ENCODE measurements around the gene XXYLT1. TPM values are rescaled to one million over a fixed set of nuclear protein-coding genes. Genes with fewer than 3 reads are reported as not detected.
"Not testable (repeated sequence)": the region's sequence is repeated elsewhere in the genome, so short reads cannot be mapped to it uniquely, and the experiment has no call there.

The XXYLT1 gene
- total RNA-seq, 2 donors from 2014 or later: 1.3 to 4.2 TPM

DNA sequence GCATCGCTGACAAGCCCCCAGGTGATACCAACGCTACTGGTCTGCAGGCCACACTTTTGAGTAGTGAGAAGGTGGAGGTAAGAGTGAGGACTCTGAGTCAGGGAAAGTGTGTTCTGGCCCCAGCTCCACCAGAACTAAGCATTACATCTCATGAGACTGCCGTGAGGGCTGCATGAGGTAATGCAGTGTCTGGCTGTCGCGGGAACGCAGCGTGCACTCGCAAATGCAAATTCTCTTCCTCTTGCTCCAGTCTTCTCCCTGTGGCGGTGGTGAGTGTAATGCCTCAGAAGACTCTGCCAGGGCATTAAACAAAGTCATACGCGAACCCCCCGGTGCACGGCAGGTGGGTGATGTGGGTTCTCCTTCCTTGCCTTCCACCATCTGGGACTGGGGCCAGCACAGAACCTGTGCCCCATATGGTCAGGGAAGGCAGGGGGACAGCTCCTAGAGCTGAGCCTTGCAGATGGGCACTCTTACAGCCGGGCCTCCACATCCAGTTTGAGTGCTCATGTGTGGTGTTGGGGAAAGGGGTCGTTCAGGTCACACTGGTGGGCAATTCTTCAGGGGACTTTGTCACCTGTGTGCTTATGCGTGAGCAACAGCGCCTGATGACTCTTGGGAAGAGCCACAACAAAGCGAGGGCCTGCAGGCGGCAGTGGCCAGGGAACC is 175.8 kb downstream of the XXYLT1 start:
- 85 to 86% methylated on average over 9 to 19 of the region's 19 CpGs for WGBS, 2 donors
- no peak for DNase-seq
- no peak for TF ChIP-seq POLR2A (IDR thresholded peaks at IDR 0.05)
- TF ChIP-seq, protein P1, sequence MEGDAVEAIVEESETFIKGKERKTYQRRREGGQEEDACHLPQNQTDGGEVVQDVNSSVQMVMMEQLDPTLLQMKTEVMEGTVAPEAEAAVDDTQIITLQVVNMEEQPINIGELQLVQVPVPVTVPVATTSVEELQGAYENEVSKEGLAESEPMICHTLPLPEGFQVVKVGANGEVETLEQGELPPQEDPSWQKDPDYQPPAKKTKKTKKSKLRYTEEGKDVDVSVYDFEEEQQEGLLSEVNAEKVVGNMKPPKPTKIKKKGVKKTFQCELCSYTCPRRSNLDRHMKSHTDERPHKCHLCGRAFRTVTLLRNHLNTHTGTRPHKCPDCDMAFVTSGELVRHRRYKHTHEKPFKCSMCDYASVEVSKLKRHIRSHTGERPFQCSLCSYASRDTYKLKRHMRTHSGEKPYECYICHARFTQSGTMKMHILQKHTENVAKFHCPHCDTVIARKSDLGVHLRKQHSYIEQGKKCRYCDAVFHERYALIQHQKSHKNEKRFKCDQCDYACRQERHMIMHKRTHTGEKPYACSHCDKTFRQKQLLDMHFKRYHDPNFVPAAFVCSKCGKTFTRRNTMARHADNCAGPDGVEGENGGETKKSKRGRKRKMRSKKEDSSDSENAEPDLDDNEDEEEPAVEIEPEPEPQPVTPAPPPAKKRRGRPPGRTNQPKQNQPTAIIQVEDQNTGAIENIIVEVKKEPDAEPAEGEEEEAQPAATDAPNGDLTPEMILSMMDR (IDR thresholded peaks at IDR 0.05): no peak
- H3K36me3 ChIP-seq (replicated peaks in 1 of 2; ENCODE audit: insufficient read depth in 1 of 2, low read depth in 2 of 2): no peaks in the 10 kb centered on the region
- H3K9me3 ChIP-seq: no peaks in the 10 kb centered on the region
- intact Hi-C loops (cut with DNase I): no loop called here
- H3K27me3 ChIP-seq: no peaks in the 10 kb centered on the region
- no peak for ATAC-seq
- no peaks in the 10 kb centered on the region for H3K4me1 ChIP-seq
- H3K27ac ChIP-seq: no peak overlapping the region
- H3K4me3 ChIP-seq: no peak overlapping the region

DNA sequence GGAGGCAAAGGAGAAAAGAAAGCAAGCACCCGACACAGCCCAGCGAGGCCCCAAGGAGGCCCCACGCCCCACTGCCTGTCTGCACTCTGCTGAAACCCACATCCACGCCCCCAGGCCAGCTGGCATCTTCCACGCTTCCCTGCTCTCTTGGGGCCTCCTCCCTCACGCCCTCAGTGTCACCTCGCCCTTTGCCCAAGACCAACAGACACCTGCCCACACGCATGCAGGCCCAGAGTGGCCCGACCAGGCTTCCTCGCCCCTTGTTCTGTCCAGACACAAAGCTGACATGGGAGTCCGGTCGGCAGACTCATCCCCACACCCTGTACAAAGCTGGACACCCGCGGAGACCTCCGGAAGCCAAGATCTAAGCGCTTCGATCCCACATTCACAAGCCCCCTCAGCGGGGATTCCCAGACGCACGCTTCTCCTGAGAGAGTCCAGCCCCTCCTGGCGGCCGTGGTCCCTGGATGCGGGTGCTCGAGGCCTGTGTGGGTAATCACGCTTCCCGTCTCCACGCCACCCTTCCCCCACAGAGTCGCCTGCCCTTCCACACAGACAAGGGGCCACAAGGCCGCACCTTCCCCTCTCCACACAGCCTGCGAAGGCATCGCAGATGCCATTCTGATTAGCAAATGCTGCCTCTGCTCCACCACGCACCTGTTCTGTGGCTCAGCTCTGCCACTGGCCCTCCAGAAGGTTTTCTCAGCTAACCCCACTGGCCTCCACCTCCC is 176.6 kb downstream of the XXYLT1 start:
- WGBS, 2 donors: 75 to 91% methylated on average over 17 to 29 of the region's 32 CpGs
- H3K36me3 ChIP-seq (replicated peaks in 1 of 2; ENCODE audit: insufficient read depth in 1 of 2, low read depth in 2 of 2): no peaks in the 10 kb centered on the region
- H3K4me3 ChIP-seq: no peak overlapping the region
- no peak for ATAC-seq
- TF ChIP-seq, protein P1 (IDR thresholded peaks at IDR 0.05): no peak
- TF ChIP-seq POLR2A (IDR thresholded peaks at IDR 0.05): no peak
- H3K27me3 ChIP-seq: no peaks in the 10 kb centered on the region
- H3K9me3 ChIP-seq: no peaks in the 10 kb centered on the region
- intact Hi-C loops (cut with DNase I): no loop called here
- H3K27ac ChIP-seq: no peak overlapping the region
- no peaks in the 10 kb centered on the region for H3K4me1 ChIP-seq
- DNase-seq: no peak

DNA sequence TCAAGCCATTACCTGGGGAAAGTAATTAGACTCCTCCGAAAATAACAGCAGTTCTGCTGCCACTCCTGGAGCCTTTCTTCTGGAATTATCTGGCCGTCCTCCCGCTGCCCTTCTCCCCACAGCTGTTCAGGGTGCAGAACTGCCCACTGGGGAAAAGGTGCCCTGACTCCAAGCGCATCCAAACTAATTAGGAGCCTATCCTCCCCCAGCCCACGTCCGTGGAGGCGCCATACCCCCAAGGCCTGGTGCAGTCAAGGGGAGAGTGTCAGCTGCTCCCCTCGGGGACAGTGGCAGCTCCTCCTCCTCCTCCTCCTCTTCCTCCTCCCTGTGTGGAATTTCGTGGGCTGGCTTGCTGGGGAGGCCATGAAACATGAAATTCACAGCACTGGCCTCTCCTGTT is 177.2 kb downstream of the XXYLT1 start:
- Histone ChIP-seq H3K27ac (no peak overlapping the region), H3K36me3 (replicated peaks in 1 of 2; ENCODE audit: insufficient read depth in 1 of 2, low read depth in 2 of 2) (no peaks in the 10 kb centered on the region), H3K4me1 (no peaks in the 10 kb centered on the region), H3K9me3 (no peaks in the 10 kb centered on the region), H3K27me3 (no peaks in the 10 kb centered on the region), H3K4me3 (no peak overlapping the region)
- intact Hi-C loops (cut with DNase I): no loop called here
- DNase-seq (no peak), ATAC-seq (no peak)
- 83% methylated on average over 6 to 9 of the region's 9 CpGs for WGBS, 2 donors
- no peak for TF ChIP-seq POLR2A (IDR thresholded peaks at IDR 0.05)
- TF ChIP-seq, protein P1 (IDR thresholded peaks at IDR 0.05): no peak

DNA sequence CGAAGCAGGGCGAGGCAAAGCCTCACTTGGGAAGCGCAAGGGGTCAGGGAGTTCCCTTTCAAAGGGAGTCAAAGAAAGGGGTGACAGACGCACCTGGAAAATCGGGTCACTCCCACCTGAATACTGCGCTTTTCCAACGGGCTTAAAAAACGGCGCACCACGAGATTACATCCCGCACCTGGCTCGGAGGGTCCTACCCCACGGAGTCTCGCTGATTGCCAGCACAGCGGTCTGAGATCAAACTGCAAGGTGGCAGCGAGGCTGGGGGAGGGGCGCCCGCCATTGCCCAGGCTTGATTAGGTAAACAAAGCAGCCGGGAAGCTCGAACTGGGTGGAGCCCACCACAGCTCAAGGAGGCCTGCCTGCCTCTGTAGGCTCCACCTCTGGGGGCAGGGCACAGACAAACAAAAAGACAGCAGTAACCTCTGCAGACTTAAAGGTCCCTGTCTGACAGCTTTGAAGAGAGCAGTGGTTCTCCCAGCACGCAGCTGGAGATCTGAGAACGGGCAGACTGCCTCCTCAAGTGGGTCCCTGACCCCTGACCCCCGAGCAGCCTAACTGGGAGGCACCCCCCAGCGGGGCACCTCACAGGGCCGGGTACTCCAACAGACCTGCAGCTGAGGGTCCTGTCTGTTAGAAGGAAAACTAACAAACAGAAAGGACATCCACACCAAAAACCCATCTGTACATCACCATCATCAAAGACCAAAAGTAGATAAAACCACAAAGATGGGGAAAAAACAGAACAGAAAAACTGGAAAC is 182.9 kb downstream of the XXYLT1 start:
- ATAC-seq; intact Hi-C loops (cut with DNase I); H3K36me3 ChIP-seq (replicated peaks in 1 of 2; ENCODE audit: insufficient read depth in 1 of 2, low read depth in 2 of 2); H3K4me1 ChIP-seq; H3K9me3 ChIP-seq; H3K4me3 ChIP-seq; DNase-seq; H3K27ac ChIP-seq; H3K27me3 ChIP-seq: not testable (repeated sequence)
- 33 to 51% methylated on average over 12 to 22 of the region's 25 CpGs for WGBS, 2 donors

DNA sequence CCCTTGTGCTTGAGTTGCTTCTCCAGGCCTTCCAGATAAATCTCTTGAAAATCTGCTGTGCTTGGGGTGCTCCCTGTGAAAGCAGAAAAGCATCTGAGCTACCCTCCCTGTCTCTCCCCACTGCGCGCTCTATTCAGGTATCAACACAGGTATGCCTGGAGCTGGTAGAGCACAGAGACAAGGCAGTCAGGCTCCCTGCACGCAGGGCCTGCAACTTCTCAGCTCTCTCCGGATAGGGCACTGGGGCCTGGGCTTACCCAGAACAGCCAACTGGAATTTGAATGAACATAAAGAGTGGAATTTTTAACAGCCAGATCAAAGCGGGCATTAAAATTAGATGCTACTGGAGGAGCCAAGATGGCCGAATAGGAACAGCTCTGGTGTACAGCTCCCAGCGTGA is 183.6 kb downstream of the XXYLT1 start:
- H3K27ac ChIP-seq: no peak overlapping the region
- H3K4me3 ChIP-seq: no peak overlapping the region
- TF ChIP-seq, protein P1 (IDR thresholded peaks at IDR 0.05): no peak
- no peak for TF ChIP-seq POLR2A (IDR thresholded peaks at IDR 0.05)
- H3K27me3 ChIP-seq: no peaks in the 10 kb centered on the region
- no peaks in the 10 kb centered on the region for H3K4me1 ChIP-seq
- no peak for DNase-seq
- no peaks in the 10 kb centered on the region for H3K9me3 ChIP-seq
- intact Hi-C loops (cut with DNase I): no loop called here
- 93 to 94% methylated on average over 7 of the region's 7 CpGs for WGBS, 2 donors
- H3K36me3 ChIP-seq (replicated peaks in 1 of 2; ENCODE audit: insufficient read depth in 1 of 2, low read depth in 2 of 2): no peaks in the 10 kb centered on the region
- no peak for ATAC-seq
